ENCODE results near the gene LHCGR. TPM values are rescaled to one million over a fixed set of nuclear protein-coding genes. Genes with fewer than 3 reads are reported as not detected.

Gene LHCGR
- total RNA-seq, 1 experiment from 2014 or later = not detected

- Histone ChIP-seq H3K4me3 (ENCODE audit: low read depth in 2 of 2, low read length in 2 of 2) (no peak overlapping the region), H3K4me1 (ENCODE audit: control insufficient read depth, insufficient read depth, low read length) (no peaks in the 10 kb centered on the region), H3K36me3 (ENCODE audit: control insufficient read depth, insufficient read depth, low read length) (no peaks in the 10 kb centered on the region), H3K9me3 (ENCODE audit: control insufficient read depth, insufficient read depth, low read depth, low read length) (no peaks in the 10 kb centered on the region), H3K27me3 (ENCODE audit: control insufficient read depth, insufficient read depth, low read length) (peaks cover 6% of the 10 kb centered on the region), H3K27ac (ENCODE audit: low read length) (no peak overlapping the region)
- intact Hi-C loops (cut with micrococcal nuclease; ENCODE audit: unreplicated experiment) (no loop called here), in situ Hi-C loops (cut with HindIII; ENCODE audit: low pct_unique_long_range_greater_than_20kb, low sequenced_read_pairs) (no loop called here)
- no peak for TF ChIP-seq POLR2AphosphoS5 (IDR thresholded peaks at IDR 0.05; ENCODE audit: low read depth, low read length)
- TF ChIP-seq, protein P1, sequence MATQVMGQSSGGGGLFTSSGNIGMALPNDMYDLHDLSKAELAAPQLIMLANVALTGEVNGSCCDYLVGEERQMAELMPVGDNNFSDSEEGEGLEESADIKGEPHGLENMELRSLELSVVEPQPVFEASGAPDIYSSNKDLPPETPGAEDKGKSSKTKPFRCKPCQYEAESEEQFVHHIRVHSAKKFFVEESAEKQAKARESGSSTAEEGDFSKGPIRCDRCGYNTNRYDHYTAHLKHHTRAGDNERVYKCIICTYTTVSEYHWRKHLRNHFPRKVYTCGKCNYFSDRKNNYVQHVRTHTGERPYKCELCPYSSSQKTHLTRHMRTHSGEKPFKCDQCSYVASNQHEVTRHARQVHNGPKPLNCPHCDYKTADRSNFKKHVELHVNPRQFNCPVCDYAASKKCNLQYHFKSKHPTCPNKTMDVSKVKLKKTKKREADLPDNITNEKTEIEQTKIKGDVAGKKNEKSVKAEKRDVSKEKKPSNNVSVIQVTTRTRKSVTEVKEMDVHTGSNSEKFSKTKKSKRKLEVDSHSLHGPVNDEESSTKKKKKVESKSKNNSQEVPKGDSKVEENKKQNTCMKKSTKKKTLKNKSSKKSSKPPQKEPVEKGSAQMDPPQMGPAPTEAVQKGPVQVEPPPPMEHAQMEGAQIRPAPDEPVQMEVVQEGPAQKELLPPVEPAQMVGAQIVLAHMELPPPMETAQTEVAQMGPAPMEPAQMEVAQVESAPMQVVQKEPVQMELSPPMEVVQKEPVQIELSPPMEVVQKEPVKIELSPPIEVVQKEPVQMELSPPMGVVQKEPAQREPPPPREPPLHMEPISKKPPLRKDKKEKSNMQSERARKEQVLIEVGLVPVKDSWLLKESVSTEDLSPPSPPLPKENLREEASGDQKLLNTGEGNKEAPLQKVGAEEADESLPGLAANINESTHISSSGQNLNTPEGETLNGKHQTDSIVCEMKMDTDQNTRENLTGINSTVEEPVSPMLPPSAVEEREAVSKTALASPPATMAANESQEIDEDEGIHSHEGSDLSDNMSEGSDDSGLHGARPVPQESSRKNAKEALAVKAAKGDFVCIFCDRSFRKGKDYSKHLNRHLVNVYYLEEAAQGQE (IDR thresholded peaks at IDR 0.05; ENCODE audit: insufficient read depth in 1 of 2, low read depth in 2 of 2, low read length in 1 of 2) = no peak
- no peak for TF ChIP-seq SIN3A (IDR thresholded peaks at IDR 0.05; ENCODE audit: borderline replicate concordance, insufficient read depth, low read depth, low read length)
- TF ChIP-seq CTCF (IDR thresholded peaks at IDR 0.05) = no peak
- TF ChIP-seq TCF7L2 (IDR thresholded peaks at IDR 0.05; ENCODE audit: low read depth, low read length) = no peak
- DNase-seq (ENCODE audit: low read depth, low spot score) = no peak
- POLR2A ChIA-PET = no interaction called here
- CTCF ChIA-PET = no interaction called here
- no TSS peak for BruUV-seq (replicated peaks)
- no peak for ATAC-seq
Observed at GRCh38 chr2:48760826-48761225, 5.3 kb upstream of the LHCGR start.

DNA sequence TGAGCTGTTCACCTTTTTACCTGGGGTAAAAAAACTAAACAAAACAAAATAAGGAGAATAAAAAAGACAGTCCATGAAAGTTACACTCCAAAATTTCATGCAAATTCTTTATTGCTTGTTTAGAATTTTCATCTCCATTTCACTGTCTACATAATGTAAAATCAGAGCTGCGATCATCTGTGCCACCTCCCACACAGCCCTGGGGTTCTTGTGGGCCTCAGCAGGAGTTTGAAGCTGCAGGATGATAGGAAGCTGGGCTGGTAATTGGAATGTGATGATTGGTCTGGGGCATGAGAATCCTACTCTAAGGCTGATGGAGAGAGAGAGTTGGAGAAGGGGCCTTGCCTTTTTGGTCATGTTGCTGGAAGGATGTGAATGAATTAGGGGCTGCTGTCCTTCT, 4.2 kb upstream of the LHCGR start:
- Histone ChIP-seq H3K9me3 (ENCODE audit: control insufficient read depth, insufficient read depth, low read depth, low read length) (no peaks in the 10 kb centered on the region), H3K36me3 (ENCODE audit: control insufficient read depth, insufficient read depth, low read length) (no peaks in the 10 kb centered on the region), H3K27me3 (ENCODE audit: control insufficient read depth, insufficient read depth, low read length) (peaks cover 6% of the 10 kb centered on the region), H3K27ac (ENCODE audit: low read length) (no peak overlapping the region), H3K4me1 (ENCODE audit: control insufficient read depth, insufficient read depth, low read length) (no peaks in the 10 kb centered on the region), H3K4me3 (ENCODE audit: low read depth in 2 of 2, low read length in 2 of 2) (no peak overlapping the region)
- intact Hi-C loops (cut with micrococcal nuclease; ENCODE audit: unreplicated experiment) = no loop called here
- DNase-seq (ENCODE audit: low read depth, low spot score) (no peak), ATAC-seq (no peak)
- TF ChIP-seq SIN3A (IDR thresholded peaks at IDR 0.05; ENCODE audit: borderline replicate concordance, insufficient read depth, low read depth, low read length) (no peak), TCF7L2 (IDR thresholded peaks at IDR 0.05; ENCODE audit: low read depth, low read length) (no peak), POLR2AphosphoS5 (IDR thresholded peaks at IDR 0.05; ENCODE audit: low read depth, low read length) (no peak), CTCF (IDR thresholded peaks at IDR 0.05) (no peak)
- TF ChIP-seq, protein P1 (IDR thresholded peaks at IDR 0.05; ENCODE audit: insufficient read depth in 1 of 2, low read depth in 2 of 2, low read length in 1 of 2) = no peak
- CTCF ChIA-PET = no interaction called here
- no TSS peak for BruUV-seq (replicated peaks)
- POLR2A ChIA-PET = no interaction called here
- in situ Hi-C loops (cut with HindIII; ENCODE audit: low pct_unique_long_range_greater_than_20kb, low sequenced_read_pairs) = no loop called here
